Suprapubic skin (tissue), 4 donors: ENCODE results near the gene COX18. TPM values are rescaled to one million over a fixed set of nuclear protein-coding genes. Genes with fewer than 3 reads are reported as not detected.
A peak's percentile ranks its signal among the peaks of the same experiment; 100 is the strongest.

Experiments
- DNase-seq, 2 donors: peaks; one replicate each; pipeline ENCODE4 v3.0.0-alpha.2; 2019; ENCODE audit warnings: low spot score in 2 of 2
- H3K27ac ChIP-seq: fragments of 200-600 bp; sonication (generic); one replicate; pipeline ENCODE4 v1.5.1; 2019
- H3K27me3 ChIP-seq: fragments of 200-600 bp; sonication (generic); one replicate; pipeline ENCODE4 v1.5.1; 2019
- H3K36me3 ChIP-seq: fragments of 200-600 bp; sonication (generic); one replicate; pipeline ENCODE4 v1.5.1; 2019
- H3K4me1 ChIP-seq: fragments of 200-600 bp; sonication (generic); one replicate; pipeline ENCODE4 v1.5.1; 2019
- H3K4me3 ChIP-seq: fragments of 200-600 bp; sonication (generic); one replicate; pipeline ENCODE4 v1.5.1; 2019; ENCODE audit warnings: mild to moderate bottlenecking
- H3K9me3 ChIP-seq: fragments of 200-600 bp; sonication (generic); one replicate; pipeline ENCODE4 v1.5.1; 2019
- EP300 ChIP-seq: sonication (generic); formaldehyde crosslinking; IDR thresholded peaks from one replicate; pipeline ENCODE4 v1.6.1; 2017; ENCODE audit warnings: antibody characterized with exemption
- POLR2A ChIP-seq, 2 donors: fragments of 450-650 bp; IDR thresholded peaks; one replicate each; pipeline ENCODE4 v1.6.1; 2017; ENCODE audit warnings: antibody characterized with exemption in 2 of 2, mild to moderate bottlenecking in 2 of 2, moderate library complexity in 2 of 2
- POLR2AphosphoS5 ChIP-seq, 3 donors: sonication (generic); formaldehyde crosslinking; IDR thresholded peaks; one replicate each; pipeline ENCODE4 v1.6.1; 2017; ENCODE audit warnings: antibody characterized with exemption in 3 of 3
- WGBS: methylation state at CpG from one replicate; pipeline ENCODE4 v1.1.5; 2018; 5-methylcytosine and 5-hydroxymethylcytosine counted together
- total RNA-seq, 4 donors: library from RNA; depleted of rRNA; stranded (reverse); fragments of >200 nt; gene quantifications; one replicate each; pipeline ENCODE4 v1.1.0, GENCODE V29; 2016
- TF ChIP-seq, protein P1 (sequence below), 2 donors: fragments of 200-600 bp in 1 of 2; fragments of 450-650 bp in 1 of 2; sonication (generic) in 1 of 2; IDR thresholded peaks; one replicate each; pipeline ENCODE4 v1.5.1; 2016 to 2019; ENCODE audit warnings: antibody characterized with exemption in 2 of 2, mild to moderate bottlenecking in 1 of 2, moderate library complexity in 1 of 2

The COX18 gene, protein sequence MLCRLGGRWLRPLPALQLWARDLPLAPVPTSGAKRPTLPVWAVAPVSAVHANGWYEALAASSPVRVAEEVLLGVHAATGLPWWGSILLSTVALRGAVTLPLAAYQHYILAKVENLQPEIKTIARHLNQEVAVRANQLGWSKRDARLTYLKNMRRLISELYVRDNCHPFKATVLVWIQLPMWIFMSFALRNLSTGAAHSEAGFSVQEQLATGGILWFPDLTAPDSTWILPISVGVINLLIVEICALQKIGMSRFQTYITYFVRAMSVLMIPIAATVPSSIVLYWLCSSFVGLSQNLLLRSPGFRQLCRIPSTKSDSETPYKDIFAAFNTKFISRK
- 10 to 100 TPM; 11.2 to 20.7 (median 13.9) TPM for total RNA-seq

DNA sequence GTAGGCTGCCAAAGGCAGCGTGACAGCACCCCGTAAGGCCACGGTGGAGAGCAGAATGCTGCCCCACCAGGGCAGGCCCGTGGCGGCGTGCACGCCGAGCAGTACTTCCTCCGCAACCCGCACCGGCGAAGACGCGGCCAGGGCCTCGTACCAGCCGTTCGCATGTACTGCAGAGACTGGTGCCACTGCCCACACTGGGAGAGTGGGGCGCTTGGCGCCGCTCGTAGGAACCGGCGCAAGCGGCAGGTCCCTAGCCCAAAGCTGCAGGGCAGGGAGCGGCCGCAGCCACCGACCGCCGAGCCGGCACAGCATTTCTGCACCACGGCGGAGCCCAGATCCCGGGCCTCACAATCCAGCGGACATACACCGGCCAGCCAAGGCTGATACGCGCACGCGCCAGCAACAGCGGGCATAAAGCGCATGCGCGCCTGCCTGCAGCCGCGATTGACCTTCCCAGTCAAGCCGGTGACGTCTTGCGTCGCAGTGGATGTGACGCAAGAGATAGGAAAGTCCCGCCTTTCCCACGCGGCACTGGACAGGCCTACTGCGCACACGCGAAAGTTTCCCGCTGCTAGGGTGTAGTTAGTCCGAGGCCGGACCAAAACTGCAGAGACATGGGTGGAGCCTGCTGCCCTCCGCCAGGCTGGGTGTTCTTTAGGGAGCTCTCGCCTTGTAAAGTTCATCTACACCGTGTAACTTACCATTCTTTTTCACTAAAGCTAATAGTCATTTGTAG lies at the start of gene COX18:
TSS of gene COX18 (minus strand) at position 379 of the 736 bp plus-strand sequence. CDS start at position 312, 67 bp downstream.
- Histone ChIP-seq H3K9me3 (no peaks in the 10 kb centered on the region), H3K4me3 (peak within 1 kb of the TSS; percentile 75), H3K36me3 (peaks cover under 1% of the 10 kb centered on the region), H3K27me3 (no peaks in the 10 kb centered on the region), H3K27ac (peak within 1 kb of the TSS; percentile 96), H3K4me1 (peaks cover 28% of the 10 kb centered on the region)
- TF ChIP-seq, protein P1, sequence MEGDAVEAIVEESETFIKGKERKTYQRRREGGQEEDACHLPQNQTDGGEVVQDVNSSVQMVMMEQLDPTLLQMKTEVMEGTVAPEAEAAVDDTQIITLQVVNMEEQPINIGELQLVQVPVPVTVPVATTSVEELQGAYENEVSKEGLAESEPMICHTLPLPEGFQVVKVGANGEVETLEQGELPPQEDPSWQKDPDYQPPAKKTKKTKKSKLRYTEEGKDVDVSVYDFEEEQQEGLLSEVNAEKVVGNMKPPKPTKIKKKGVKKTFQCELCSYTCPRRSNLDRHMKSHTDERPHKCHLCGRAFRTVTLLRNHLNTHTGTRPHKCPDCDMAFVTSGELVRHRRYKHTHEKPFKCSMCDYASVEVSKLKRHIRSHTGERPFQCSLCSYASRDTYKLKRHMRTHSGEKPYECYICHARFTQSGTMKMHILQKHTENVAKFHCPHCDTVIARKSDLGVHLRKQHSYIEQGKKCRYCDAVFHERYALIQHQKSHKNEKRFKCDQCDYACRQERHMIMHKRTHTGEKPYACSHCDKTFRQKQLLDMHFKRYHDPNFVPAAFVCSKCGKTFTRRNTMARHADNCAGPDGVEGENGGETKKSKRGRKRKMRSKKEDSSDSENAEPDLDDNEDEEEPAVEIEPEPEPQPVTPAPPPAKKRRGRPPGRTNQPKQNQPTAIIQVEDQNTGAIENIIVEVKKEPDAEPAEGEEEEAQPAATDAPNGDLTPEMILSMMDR (IDR thresholded peaks at IDR 0.05), result no peak
- no peak for TF ChIP-seq EP300
- peak; percentile 44 to 90 (median 72) for TF ChIP-seq POLR2AphosphoS5 (IDR thresholded peaks at IDR 0.05)
- peak; percentile 71 to 74 for TF ChIP-seq POLR2A (IDR thresholded peaks at IDR 0.05)
- DNase-seq, result peak; percentile 98
- 0% methylated on average over 33 of the region's 62 CpGs for WGBS

DNA sequence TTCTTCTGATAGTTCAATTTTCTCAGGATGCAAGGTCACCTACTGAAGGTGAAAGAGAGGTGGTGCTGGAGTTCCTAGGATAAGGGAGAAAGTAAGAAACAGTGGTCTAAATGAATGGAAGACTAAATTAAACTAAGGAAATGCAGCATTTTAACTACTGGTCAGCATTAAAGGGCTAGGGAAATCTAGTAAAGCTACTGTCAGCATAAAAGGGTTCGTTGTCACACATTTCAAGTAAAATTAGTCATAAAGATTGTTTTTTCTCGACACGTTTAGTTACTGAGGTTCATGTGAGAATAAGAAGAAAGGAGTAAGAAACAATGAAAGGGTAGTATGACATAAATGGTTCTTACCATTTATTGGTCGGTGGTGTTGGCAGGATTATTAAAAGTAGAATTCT lies 40.0 kb upstream of the COX18 start:
- TF ChIP-seq, protein P1 (IDR thresholded peaks at IDR 0.05), result no peak
- TF ChIP-seq POLR2AphosphoS5 (IDR thresholded peaks at IDR 0.05), result no peak
- no peak for TF ChIP-seq EP300
- no peak for TF ChIP-seq POLR2A (IDR thresholded peaks at IDR 0.05)
- no peaks in the 10 kb centered on the region for H3K4me1 ChIP-seq
- peaks cover 66% of the 10 kb centered on the region for H3K36me3 ChIP-seq
- H3K9me3 ChIP-seq, result no peaks in the 10 kb centered on the region
- WGBS, result 94% methylated on average over 4 of the region's 4 CpGs
- no peaks in the 10 kb centered on the region for H3K27me3 ChIP-seq
- no peak overlapping the region for H3K4me3 ChIP-seq
- DNase-seq, result no peak
- H3K27ac ChIP-seq, result no peak overlapping the region

DNA sequence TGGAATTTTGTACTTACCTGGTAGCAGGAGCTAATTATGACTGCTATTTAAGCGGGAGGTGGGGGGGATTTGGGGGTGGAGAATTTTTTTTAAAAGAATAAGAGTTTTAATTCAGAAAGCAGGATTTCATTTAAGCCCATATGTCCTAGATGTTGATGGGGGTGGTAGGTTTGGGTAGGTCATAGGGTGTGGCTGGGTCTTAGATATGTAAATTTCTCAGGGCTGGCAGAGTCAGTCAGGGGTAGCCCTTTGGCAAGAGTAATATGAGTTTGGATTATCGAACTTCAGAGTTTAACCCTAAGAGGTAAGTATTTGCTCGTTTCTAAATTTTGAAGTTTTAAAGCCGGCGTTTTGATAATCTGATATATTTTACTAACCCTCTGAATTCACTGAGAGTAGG lies 35.2 kb upstream of the COX18 start:
- no peak overlapping the region for H3K4me3 ChIP-seq
- no peaks in the 10 kb centered on the region for H3K9me3 ChIP-seq
- peaks cover 71% of the 10 kb centered on the region for H3K36me3 ChIP-seq
- H3K27me3 ChIP-seq, result no peaks in the 10 kb centered on the region
- H3K4me1 ChIP-seq, result no peaks in the 10 kb centered on the region
- 95% methylated on average over 5 of the region's 5 CpGs for WGBS
- TF ChIP-seq, protein P1 (IDR thresholded peaks at IDR 0.05), result no peak
- TF ChIP-seq POLR2A (IDR thresholded peaks at IDR 0.05) (no peak), EP300 (no peak), POLR2AphosphoS5 (IDR thresholded peaks at IDR 0.05) (no peak)
- DNase-seq, result no peak
- no peak overlapping the region for H3K27ac ChIP-seq

- WGBS, result 81% methylated on average over 8 of the region's 8 CpGs
- Histone ChIP-seq H3K9me3 (no peaks in the 10 kb centered on the region), H3K36me3 (peaks cover 76% of the 10 kb centered on the region)
Observed at GRCh38 chr4:73103799-73104503, 34.4 kb upstream of the COX18 start.

More at GRCh38 chr4:73103799-73104503, 34.4 kb upstream of the COX18 start:
- Histone ChIP-seq H3K4me1 (no peaks in the 10 kb centered on the region), H3K27ac (no peak overlapping the region), H3K4me3 (no peak overlapping the region), H3K27me3 (no peaks in the 10 kb centered on the region)
- DNase-seq, result no peak
- TF ChIP-seq POLR2A (IDR thresholded peaks at IDR 0.05), result no peak
- TF ChIP-seq, protein P1 (IDR thresholded peaks at IDR 0.05), result no peak
- TF ChIP-seq POLR2AphosphoS5 (IDR thresholded peaks at IDR 0.05), result no peak
- no peak for TF ChIP-seq EP300
